SW 1271 (cell line): ENCODE measurements around the gene ZBTB47.

ENCODE experiments used
- DNase-seq, 2 experiments: peaks; one replicate each; lab custom pipeline; 2025; lab: John Stamatoyannopoulos, UW

ZBTB47 gene

GRCh38 chr3:42685363-42685881 lies 31.9 kb downstream of the ZBTB47 start, which contains the start of gene KLHL40:
Gene KLHL40, plus strand, starts transcription at chr3:42685537. Its CDS starts 82 bp downstream, at chr3:42685619.
- DNase-seq, result no peak

- no peak for DNase-seq
These were observed 32.7 kb downstream of the ZBTB47 start for GRCh38 chr3:42685891-42686820.

- DNase-seq, result no peak
These were observed 33.5 kb downstream of the ZBTB47 start for GRCh38 chr3:42686832-42687650.

- no peak for DNase-seq
These were observed 34.5 kb downstream of the ZBTB47 start for GRCh38 chr3:42688016-42688415.

GRCh38 chr3:42688487-42689420 lies 35.3 kb downstream of the ZBTB47 start:
- no peak for DNase-seq

GRCh38 chr3:42689421-42690014 lies 36.0 kb downstream of the ZBTB47 start:
- DNase-seq, result no peak

GRCh38 chr3:42690191-42690590 lies 36.7 kb downstream of the ZBTB47 start:
- no peak for DNase-seq

- DNase-seq, result no peak
These were observed 37.5 kb downstream of the ZBTB47 start for GRCh38 chr3:42690766-42691680.

GRCh38 chr3:42691816-42692666 lies 38.5 kb downstream of the ZBTB47 start:
- no peak for DNase-seq

- DNase-seq, result no peak
These were observed 39.4 kb downstream of the ZBTB47 start for GRCh38 chr3:42692667-42693529.

- DNase-seq, result no peak
These were observed 40.0 kb downstream of the ZBTB47 start for GRCh38 chr3:42693530-42693930.

GRCh38 chr3:42694366-42694765 lies 40.9 kb downstream of the ZBTB47 start:
- no peak for DNase-seq

GRCh38 chr3:42696356-42697288 lies 43.1 kb downstream of the ZBTB47 start:
- DNase-seq, result no peak

GRCh38 chr3:42697289-42698051 lies 44.0 kb downstream of the ZBTB47 start:
- no peak for DNase-seq

GRCh38 chr3:42698216-42698910 lies 44.9 kb downstream of the ZBTB47 start:
- DNase-seq, result no peak

GRCh38 chr3:42698911-42699230 lies 45.4 kb downstream of the ZBTB47 start:
- DNase-seq, result no peak
